ENCODE data around the gene GTPBP2.
"Not testable (repeated sequence)": the region's sequence is repeated elsewhere in the genome, so short reads cannot be mapped to it uniquely, and the experiment has no call there.

Gene GTPBP2

GRCh38 chr6:43629104-43629504 is at the start of gene GTPBP2:
Gene GTPBP2 (minus strand): TSS chr6:43629264. CDS start chr6:43629162, 102 bp downstream.
- DNase-seq (ENCODE audit: low read depth): peak; percentile 99

DNA sequence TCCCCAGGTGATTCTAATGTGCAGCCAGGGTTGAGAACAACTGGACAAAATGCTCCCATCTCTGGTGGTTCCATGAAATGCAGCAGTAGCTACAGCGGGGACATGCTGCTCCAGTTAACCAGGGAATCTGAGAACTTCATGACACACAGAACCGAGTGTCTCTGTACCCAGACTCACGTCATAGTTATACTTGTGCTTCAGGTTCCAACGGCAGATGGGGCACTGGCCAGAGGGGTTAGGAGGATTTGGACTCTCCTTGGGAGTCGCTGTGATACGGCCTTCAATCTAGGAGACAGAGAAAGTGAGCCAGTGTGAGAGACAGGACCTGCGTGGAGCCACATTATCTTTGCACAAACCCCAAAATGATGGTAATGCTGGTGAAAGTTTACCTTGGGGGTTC is 49.3 kb upstream of the GTPBP2 start:
- DNase-seq (ENCODE audit: low read depth): no peak

DNA sequence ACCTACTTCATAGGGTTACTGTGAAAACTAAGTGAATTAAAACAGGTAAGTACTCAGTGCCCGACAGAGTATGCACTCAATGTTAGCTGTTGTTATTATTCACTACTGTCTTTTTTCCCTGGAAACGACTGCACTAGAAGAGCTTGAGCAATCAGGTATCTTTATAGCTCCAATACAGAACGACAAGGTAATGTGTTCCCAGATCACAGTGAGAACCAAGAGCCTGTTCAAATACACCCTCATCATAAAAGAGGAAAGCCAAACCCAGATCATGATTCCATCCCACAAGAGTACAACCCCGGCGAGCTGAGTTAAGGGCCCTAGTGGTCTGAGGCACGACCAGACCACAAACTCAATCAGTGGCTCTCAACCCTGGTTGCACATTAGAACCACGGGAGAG is 48.7 kb upstream of the GTPBP2 start:
- no peak for DNase-seq (ENCODE audit: low read depth)

DNA sequence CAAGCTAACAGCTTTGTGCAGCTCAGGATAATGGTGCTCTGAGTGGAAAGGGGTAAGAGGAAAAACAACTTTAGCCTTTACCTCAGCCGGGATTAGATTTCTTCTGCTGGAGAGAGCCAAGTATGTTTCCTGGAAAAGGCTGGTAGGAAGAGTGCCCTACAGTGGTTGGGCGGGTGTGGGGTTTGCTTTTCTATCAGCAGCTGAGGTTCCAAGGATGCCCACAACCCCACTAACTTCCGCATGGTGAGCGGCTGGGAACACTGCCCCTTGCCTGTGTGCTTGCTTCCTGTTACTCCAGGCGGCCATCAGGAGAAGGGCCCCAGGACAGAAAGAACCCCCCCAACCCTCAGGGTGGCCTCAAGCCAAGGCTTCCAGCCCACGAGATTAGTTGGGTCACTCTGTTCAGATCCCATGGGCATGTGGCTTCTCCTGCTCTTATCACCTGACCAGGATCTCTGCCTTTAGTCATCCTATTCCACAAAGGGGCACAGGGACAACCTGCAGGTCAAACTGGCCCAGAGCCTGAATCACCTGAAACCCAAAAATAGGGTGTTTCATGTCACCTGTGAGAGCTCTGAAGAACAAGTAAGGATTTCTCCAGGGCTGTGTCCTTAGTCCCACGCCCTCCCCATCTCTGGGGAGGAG is 48.0 kb upstream of the GTPBP2 start:
- DNase-seq (ENCODE audit: low read depth): no peak

GRCh38 chr6:43674921-43675320 is 45.9 kb upstream of the GTPBP2 start:
- no peak for DNase-seq (ENCODE audit: low read depth)

- DNase-seq (ENCODE audit: low read depth): no peak
Observed at GRCh38 chr6:43674291-43674690, 45.2 kb upstream of the GTPBP2 start.

DNA sequence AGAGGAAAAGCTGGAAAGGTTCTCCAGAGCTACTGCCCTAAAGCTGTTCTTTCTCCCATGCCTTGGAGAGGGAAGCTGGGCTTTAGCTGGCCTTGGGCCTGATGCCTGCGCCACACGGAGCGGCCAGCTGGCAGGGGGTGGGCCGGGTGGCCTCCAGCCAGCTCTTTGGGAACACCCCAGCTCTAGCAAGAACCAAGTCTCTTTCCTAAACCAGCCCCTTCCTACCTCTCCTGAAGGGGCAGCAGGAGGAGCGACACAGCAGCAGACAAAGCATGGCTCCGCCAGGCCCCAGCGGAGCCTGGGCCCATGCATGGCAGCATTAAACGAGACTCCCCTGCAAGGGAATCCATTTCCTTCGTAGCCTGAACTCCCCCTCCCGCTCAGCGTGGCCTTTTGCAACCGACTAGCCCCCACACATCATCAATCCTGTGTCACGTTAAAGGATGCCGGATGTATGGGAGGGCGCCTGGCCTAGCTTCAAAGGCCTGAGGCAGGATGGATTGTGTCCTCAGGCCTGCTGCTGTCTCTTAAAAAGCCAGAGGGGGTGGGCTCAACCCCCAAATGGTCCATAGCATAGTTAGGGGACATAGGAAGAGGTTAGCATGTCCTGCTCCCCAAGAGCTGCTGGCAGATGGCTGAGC is 44.5 kb upstream of the GTPBP2 start:
- DNase-seq (ENCODE audit: low read depth): no peak

- no peak for DNase-seq (ENCODE audit: low read depth)
Observed at GRCh38 chr6:43671801-43672690, 43.0 kb upstream of the GTPBP2 start.

- DNase-seq (ENCODE audit: low read depth): no peak
Observed at GRCh38 chr6:43671011-43671800, 42.1 kb upstream of the GTPBP2 start.

DNA sequence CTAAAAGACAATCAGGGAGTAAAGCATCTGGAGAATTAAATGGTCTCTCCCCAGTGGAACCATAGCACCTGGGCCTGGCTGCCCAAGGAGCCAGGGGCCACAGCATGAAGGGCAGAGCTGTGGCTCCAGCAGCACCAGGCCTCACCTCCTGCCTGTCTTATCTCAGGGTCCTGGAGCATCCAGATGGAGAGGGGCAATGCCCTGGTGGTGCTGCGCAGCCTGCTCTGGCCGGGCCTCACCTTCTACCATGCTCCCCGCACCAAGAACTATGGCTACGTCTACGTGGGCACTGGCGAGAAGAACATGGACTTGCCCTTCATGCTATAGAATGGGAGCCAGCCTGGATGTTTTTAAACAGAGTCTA is 41.5 kb upstream of the GTPBP2 start:
- DNase-seq (ENCODE audit: low read depth): no peak

DNA sequence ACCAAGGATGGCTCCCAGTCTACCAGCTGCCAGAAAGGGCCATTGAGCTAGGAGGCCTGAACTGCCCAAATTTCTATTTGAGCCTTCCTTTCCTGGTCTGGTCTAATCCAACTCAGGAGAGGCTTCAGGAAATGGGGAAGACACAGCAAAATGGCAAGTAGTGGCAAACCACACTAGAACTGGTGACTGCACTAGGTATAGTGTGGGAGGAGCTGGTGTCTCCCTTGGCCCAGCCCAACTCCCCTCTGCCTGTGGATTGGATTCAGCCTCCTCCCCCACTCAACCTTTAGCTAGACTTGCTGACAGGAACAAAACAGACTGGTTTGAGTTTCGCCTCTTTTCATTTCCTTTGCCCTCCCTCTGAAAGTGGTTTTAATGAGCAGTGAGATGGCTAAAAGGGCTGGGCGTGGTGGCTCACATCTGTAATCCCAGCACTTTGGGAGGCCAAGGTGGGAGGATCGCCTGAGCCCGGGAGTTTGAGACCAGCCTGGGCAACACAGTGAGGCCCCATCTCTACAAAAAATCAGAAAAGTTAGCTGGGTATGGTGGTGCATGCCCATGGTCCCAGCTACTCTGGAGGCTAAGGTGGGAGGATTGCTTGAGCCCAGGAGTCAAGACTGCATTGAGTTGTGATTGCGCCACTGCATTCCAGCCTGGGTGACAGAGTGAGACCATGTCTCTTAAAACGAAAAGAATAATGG is 41.0 kb upstream of the GTPBP2 start:
- DNase-seq (ENCODE audit: low read depth): no peak

DNA sequence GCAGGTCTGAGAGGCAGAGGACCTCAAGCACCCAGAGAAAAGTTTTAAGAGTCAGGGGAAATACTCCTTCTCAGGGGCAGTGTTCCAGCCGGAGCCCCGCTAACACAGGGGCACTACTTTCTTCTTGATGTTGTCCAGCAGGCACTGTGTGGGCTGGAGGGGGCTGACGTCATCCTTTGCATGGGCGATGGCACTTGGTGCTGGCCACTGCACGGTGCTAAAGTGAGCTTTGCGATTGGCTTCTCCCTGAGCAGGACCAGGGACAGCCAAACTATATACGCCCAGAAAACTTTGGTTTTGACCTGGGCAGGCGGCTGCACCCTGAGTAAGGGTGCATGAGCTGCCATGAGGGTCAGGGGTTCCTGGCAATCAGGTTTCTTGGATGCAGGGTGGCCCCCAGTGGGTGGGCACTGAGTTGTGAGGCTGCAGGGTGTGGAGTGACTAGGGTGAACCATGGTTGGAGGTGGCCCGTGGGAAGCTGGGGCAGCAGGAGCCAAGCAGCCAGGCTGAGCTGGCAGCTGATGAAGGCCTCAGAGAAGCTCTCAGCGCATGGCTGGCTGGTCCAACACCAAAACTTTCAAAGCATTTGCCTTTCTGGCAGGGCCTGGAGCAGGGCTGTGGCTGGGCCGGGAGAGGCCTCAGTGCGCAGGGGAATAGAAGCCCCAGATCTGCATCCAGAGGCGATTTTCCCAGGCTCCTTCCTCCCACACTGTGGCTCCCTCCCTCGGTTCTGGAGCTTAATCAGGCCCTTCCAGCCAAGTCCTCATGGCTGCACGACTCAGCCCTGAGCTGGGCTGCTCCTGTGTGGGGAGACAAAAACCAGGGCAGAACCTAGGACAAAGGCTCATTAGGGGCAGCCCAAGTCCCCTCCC is 40.2 kb upstream of the GTPBP2 start:
- DNase-seq (ENCODE audit: low read depth): no peak

- peak; percentile 46 for DNase-seq (ENCODE audit: low read depth)
Observed at GRCh38 chr6:43668151-43669028, 39.3 kb upstream of the GTPBP2 start.

GRCh38 chr6:43667245-43668150 is 38.4 kb upstream of the GTPBP2 start:
- DNase-seq (ENCODE audit: low read depth): peak; percentile 55

DNA sequence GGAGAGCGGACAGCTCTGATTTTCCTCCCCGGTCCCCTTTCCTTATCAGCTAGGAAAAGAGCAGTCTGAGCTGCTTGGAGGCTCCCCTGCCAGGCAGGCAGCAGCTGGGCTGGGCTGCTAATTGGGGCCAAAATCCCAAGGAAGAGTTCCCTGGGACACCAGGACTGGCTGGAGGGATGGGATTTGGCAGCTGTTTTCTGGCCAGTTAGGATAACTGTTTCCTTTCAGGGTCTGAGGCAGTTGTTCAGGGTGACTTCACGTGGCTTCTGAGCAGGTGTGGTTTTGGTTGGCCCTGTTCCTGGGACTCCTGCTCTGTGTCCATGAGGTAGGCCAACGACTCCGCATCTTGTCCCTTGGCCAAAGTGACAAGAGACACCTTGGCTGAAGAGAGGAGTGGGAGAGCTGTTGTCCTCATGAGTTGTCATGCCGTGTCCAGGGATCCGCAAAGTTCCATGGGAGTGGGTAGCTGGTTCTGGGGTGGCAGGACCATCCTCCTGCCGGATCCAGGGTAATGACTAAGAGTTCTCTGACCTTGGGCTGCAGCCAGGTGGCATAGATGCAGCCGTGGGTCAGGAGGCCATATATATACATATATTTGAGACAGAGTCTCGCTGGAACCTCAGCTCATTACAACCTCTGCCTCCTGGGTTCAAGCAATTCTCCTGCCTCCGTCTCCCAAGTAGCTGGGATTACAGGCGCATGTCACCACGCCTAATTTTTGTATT is 37.3 kb upstream of the GTPBP2 start:
- no peak for DNase-seq (ENCODE audit: low read depth)

GRCh38 chr6:43665376-43665775 is 36.3 kb upstream of the GTPBP2 start:
- DNase-seq (ENCODE audit: low read depth): no peak

GRCh38 chr6:43662948-43663347 is 33.9 kb upstream of the GTPBP2 start:
- DNase-seq (ENCODE audit: low read depth): not testable (repeated sequence)

DNA sequence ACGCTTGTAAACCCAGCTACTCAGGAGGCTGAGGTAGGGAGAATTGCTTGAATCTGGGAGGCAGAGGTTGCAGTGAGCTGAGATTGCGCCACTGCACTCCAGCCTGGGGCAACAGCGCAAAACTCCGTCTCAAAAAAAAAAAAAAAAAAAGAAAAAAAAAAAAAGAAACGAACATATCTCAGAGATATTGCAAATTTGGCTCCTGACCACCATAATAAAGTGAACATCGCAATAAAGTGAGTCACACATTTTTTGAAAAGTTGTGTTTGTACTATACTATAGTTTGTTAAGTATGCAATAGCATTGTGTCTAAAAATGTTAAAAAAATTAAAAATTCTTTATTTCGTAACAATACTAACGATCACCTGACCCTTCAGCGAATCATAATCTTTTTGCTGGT is 29.1 kb upstream of the GTPBP2 start:
- peak; percentile 61 for DNase-seq (ENCODE audit: low read depth)

Data from iris pigment epithelial cell (primary cell).